GM10266 (cell line): Measurements from ENCODE around the gene PDCD11.

Source experiments
- DNase-seq: peaks from one replicate; pipeline ENCODE4 v3.0.0; 2012; ENCODE audit errors: extremely low spot score
- TF ChIP-seq, protein P1 (sequence below): IDR thresholded peaks from 2 replicates; pipeline ENCODE4 v1.5.1; 2012; ENCODE audit warnings: mild to moderate bottlenecking, low read depth; ENCODE audit not compliant: control insufficient read depth, insufficient read depth; ENCODE audit errors: missing control alignments

Gene PDCD11

DNA sequence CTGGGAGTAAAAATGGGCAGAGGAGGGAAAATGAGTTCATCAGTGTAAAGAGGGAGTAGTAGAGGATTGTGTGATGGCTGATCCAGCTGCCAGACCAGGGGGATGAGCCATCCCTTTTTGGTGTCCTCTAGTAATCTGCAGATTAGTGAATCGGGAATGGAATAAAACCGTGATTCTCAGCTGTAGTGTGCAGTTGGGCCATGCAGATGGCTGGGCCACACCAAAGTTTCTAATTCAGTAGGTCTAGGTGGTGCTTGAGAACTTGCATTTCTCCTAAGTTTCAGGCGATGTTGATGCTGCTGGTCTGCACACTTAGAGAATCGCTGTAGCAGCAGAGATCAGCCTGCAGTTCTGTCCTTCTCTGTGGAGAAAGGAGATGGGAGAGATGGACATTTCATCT lies 22.7 kb downstream of the PDCD11 start:
- DNase-seq = no peak
- TF ChIP-seq, protein P1, sequence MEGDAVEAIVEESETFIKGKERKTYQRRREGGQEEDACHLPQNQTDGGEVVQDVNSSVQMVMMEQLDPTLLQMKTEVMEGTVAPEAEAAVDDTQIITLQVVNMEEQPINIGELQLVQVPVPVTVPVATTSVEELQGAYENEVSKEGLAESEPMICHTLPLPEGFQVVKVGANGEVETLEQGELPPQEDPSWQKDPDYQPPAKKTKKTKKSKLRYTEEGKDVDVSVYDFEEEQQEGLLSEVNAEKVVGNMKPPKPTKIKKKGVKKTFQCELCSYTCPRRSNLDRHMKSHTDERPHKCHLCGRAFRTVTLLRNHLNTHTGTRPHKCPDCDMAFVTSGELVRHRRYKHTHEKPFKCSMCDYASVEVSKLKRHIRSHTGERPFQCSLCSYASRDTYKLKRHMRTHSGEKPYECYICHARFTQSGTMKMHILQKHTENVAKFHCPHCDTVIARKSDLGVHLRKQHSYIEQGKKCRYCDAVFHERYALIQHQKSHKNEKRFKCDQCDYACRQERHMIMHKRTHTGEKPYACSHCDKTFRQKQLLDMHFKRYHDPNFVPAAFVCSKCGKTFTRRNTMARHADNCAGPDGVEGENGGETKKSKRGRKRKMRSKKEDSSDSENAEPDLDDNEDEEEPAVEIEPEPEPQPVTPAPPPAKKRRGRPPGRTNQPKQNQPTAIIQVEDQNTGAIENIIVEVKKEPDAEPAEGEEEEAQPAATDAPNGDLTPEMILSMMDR = no peak

DNA sequence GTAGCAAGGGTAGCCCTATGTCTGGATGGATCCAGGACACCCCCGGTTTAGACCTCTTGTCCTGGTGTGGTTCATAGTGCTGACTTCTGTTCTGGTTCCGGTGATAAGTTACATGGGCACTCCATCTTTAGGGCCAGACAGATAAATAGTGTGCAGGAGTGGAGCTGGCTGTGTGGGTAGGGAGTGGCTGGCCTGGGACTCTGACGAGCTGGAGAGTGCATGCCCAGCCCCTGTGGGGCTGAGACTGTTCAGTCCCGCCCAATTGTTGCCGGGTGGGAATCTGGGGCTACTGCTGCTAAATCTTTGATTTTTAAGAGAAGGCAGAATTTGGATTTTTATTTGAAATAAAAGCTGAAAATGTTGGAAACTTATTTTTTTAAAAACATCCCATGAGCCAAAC lies 27.3 kb downstream of the PDCD11 start:
- TF ChIP-seq, protein P1 = no peak
- DNase-seq = no peak

DNA sequence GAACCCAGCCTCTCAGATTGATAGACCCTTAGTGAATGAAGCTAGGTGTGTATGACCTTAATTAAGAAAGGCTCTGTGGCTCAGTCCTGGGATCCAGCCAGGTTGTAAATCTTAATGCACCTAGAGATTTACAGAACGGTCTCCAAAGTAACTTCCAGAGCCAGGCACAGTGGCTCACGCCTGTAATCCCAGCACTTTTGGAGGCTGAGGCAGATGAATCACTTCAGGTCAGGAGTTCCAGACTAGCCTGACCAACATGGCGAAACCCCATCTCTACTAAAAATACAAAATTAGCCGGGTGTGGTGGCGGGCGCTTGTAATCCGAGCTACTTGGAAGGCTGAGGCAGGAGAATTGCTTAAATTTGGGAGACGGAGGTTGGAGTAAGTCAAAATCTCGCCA lies 31.4 kb downstream of the PDCD11 start:
- TF ChIP-seq, protein P1 = no peak
- DNase-seq = no peak

DNA sequence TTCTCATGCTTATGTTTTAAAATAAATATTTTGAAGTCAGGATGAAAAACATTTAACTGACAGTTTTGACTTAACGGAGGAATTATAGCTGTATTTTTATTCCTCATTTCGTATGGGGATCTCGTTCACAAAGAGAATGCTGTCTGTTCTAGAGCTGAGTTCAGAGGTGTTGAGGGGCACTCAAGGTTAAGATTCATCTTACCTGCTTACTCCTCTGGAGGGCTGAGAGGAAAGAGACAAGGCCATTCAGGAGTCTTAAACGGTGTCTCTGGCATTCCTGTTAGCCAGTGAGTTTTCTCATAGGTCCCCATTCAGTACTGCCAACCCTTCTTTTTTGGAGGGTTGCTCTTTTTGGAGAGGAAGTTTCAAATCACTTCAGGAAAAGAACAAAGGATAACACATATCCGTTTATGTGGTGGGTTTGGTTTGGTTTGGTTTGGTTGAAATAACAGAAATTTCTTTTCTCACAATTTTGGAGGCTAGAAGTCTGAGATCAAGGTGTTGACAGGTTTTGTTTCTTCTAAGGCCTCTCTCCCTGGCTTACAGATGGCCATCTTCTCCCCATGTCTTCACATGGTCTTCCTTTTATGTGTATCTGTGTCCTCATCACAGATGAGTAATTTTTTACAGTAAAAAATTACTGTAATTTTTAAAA lies 32.7 kb downstream of the PDCD11 start:
- no peak for DNase-seq
- TF ChIP-seq, protein P1 = no peak

DNA sequence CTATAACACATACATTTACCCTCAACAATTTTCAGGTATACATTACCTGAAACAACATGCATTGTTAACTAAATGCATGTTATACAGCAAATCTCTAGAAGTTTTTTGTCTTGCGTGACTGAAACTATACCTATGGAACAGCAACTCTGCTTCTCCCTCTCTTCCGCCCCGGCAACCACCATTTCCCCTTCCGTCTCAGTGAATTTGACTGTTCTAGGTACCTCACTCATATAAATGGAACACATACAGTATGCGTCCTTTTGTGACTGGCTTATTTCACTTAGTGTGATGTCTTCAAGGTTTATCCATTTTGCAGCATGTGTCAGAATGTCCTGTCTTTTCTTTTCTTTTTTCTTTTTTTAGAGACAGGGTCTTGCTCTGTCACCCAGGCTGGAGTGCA lies 33.2 kb downstream of the PDCD11 start:
- DNase-seq = no peak
- TF ChIP-seq, protein P1 = no peak

DNA sequence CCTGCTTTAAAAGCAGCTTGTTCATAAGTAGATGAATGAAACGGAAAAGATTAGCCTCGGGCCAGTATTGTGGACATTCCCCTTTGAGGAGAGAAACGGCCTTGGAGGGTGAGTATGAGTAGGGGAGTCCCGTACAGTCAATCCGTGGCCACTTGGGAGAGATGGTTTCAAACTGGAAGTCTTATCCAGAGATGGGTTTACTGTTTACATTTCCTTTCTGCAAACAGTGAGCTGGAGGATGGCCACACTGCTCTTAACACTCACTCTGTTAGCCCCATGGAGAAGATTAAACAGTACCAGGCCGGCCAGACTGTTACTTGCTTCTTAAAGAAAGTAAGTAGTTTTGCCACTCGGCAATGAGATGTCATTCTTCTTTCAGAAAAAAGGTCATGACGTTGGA lies 35.5 kb downstream of the PDCD11 start:
- TF ChIP-seq, protein P1 = no peak
- DNase-seq = no peak

DNA sequence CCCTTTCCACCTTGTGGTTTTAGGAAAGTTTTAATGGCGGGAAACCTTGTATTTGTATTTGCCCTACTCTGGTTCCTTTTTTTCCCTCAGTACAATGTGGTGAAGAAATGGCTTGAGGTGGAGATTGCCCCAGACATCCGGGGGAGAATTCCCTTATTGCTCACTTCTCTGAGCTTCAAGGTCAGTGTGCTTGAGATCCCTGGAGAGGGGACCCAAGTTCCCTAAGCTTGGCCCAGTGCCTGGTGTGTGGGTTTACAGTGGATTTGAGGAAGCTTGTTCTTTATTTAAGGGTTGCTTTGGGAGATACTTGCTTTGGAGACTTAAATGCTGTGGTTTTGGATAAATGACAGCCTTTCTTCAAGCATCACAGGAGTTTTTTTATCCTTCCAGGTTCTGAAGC lies 37.4 kb downstream of the PDCD11 start:
- TF ChIP-seq, protein P1 = no peak
- no peak for DNase-seq
